AG04450 (cell line): ENCODE data around the gene CRX. TPM values are rescaled to one million over a fixed set of nuclear protein-coding genes. Genes with fewer than 3 reads are reported as not detected.

Experiments
- CTCF ChIA-PET: fragments of 300-600, 350-600 bp; formaldehyde crosslinking; extraction: SDS; loops from one replicate; lab custom pipeline; 2022; ENCODE audit warnings: antibody characterized with exemption, inconsistent platforms; lab: Charles Lee
- POLR2A ChIA-PET: fragments of 350-600 bp; formaldehyde crosslinking; extraction: SDS; loops from one replicate; lab custom pipeline; 2021; ENCODE audit warnings: antibody characterized with exemption, inconsistent platforms; lab: Yijun Ruan, JAX
- DNase-seq: peaks from one replicate; pipeline ENCODE4 v3.0.0-alpha.2; 2011; ENCODE audit warnings: low read depth, low spot score
- H3K27ac ChIP-seq: one replicate; pipeline ENCODE4 v1.5.1; 2012; ENCODE audit warnings: low read depth, low read length, control low read depth
- H3K27me3 ChIP-seq: one replicate; pipeline ENCODE4 v1.6.0; 2012; ENCODE audit warnings: low read length; ENCODE audit not compliant: control insufficient read depth, insufficient read depth
- H3K4me3 ChIP-seq: 2 replicates; pipeline ENCODE4 v1.5.1; 2011; ENCODE audit warnings: mild to moderate bottlenecking, low read depth, low read length, control low read depth
- H3K9me3 ChIP-seq: 2 replicates; pipeline ENCODE4 v1.5.1; 2012; ENCODE audit warnings: low read length; ENCODE audit not compliant: control insufficient read depth, insufficient read depth
- polyA plus RNA-seq: library from polyadenylated mRNA; depleted of rRNA; stranded (reverse); fragments of >200 nt; gene quantifications from 2 replicates; pipeline ENCODE4 v1.2.3, GENCODE V29; 2011
- TF ChIP-seq, protein P1 (sequence below): IDR thresholded peaks from 2 replicates; pipeline ENCODE4 v1.5.1; 2011; ENCODE audit warnings: low read depth, low read length, control low read depth, inconsistent platforms

CRX gene
- polyA plus RNA-seq, 1 experiment = not detected

DNA sequence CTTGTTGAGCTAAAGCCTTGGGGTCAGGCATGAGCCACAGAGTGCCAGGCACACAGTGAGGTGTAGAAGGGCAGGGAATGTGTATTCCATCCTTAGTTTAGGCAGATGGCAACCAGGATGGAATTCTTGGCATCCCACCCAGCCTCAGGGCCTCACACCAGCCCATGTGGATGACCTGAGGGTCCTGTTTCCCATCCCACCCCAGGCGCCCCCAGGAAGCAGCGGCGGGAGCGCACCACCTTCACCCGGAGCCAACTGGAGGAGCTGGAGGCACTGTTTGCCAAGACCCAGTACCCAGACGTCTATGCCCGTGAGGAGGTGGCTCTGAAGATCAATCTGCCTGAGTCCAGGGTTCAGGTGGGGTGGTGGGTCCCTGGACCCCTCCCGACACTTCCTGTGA, 14.3 kb downstream of the CRX start:
- Histone ChIP-seq H3K9me3 (peaks cover 6% of the 10 kb centered on the region; the same call in 1 of the 2 replicates), H3K27ac (no peak overlapping the region), H3K4me3 (no peak overlapping the region), H3K27me3 (peaks cover 6% of the 10 kb centered on the region)
- ChIA-PET POLR2A (no interaction called here), CTCF (no interaction called here)
- DNase-seq = no peak
- TF ChIP-seq, protein P1, sequence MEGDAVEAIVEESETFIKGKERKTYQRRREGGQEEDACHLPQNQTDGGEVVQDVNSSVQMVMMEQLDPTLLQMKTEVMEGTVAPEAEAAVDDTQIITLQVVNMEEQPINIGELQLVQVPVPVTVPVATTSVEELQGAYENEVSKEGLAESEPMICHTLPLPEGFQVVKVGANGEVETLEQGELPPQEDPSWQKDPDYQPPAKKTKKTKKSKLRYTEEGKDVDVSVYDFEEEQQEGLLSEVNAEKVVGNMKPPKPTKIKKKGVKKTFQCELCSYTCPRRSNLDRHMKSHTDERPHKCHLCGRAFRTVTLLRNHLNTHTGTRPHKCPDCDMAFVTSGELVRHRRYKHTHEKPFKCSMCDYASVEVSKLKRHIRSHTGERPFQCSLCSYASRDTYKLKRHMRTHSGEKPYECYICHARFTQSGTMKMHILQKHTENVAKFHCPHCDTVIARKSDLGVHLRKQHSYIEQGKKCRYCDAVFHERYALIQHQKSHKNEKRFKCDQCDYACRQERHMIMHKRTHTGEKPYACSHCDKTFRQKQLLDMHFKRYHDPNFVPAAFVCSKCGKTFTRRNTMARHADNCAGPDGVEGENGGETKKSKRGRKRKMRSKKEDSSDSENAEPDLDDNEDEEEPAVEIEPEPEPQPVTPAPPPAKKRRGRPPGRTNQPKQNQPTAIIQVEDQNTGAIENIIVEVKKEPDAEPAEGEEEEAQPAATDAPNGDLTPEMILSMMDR = no peak

DNA sequence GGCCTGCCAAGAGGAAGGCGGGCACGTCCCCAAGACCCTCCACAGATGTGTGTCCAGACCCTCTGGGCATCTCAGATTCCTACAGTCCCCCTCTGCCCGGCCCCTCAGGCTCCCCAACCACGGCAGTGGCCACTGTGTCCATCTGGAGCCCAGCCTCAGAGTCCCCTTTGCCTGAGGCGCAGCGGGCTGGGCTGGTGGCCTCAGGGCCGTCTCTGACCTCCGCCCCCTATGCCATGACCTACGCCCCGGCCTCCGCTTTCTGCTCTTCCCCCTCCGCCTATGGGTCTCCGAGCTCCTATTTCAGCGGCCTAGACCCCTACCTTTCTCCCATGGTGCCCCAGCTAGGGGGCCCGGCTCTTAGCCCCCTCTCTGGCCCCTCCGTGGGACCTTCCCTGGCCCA, 17.7 kb downstream of the CRX start:
- POLR2A ChIA-PET = no interaction called here
- H3K9me3 ChIP-seq = peaks cover 6% of the 10 kb centered on the region; the same call in 1 of the 2 replicates
- DNase-seq = no peak
- TF ChIP-seq, protein P1 = no peak
- CTCF ChIA-PET = interaction anchor here (1.9 kb wide), 1 partner anchor 24 kb away, joined by 5 read pairs; no protein-coding TSS in a partner anchor
- no peak overlapping the region for H3K27ac ChIP-seq
- H3K4me3 ChIP-seq = no peak overlapping the region
- H3K27me3 ChIP-seq = peaks cover 13% of the 10 kb centered on the region

DNA sequence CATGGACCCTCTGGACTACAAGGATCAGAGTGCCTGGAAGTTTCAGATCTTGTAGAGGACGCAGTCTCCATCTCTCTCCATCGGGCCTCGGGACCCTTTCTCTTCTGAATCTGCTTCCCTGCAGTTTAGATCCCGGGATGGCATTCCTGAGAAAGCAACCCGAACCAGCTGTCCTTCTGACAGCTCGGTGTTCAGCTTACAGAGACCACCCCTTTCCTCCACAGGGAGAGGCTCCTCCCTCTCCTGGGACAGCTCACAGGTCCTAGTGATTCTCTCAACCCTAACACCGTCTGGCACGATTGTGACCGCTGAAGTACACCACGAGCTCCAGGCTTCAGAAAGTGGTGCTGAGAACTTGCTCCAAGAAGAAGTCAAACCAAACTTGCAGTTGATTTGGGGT, 18.2 kb downstream of the CRX start:
- peaks cover 6% of the 10 kb centered on the region; the same call in 1 of the 2 replicates for H3K9me3 ChIP-seq
- H3K4me3 ChIP-seq = no peak overlapping the region
- TF ChIP-seq, protein P1 = no peak
- H3K27ac ChIP-seq = no peak overlapping the region
- peaks cover 13% of the 10 kb centered on the region for H3K27me3 ChIP-seq
- no peak for DNase-seq
- POLR2A ChIA-PET = no interaction called here
- CTCF ChIA-PET = interaction anchor here (1.9 kb wide), 1 partner anchor 24 kb away, joined by 5 read pairs; no protein-coding TSS in a partner anchor

DNA sequence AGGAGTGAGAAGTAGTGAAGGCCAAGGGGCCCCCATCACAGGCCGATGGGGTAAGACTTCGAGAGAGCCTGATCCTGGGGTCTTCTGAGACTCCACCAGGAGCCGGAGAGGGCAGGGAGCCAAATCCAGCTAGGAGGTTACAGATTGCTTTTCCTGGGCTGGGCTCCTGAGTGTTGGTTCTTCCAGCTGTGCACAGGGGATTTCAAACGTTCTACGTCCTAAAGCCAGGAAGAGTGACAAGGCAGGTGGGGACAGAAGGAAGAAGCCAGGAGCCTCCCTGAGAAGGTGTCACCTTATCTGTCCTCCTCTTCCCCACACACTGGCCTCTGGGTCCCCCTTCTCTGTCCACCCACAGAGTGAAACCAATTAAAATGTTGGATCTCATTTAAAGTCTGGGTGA, 21.2 kb downstream of the CRX start:
- no peak for DNase-seq
- Histone ChIP-seq H3K9me3 (peaks cover 6% of the 10 kb centered on the region; the same call in 1 of the 2 replicates), H3K27me3 (peaks cover 13% of the 10 kb centered on the region), H3K4me3 (no peak overlapping the region), H3K27ac (no peak overlapping the region)
- CTCF ChIA-PET = no interaction called here
- TF ChIP-seq, protein P1 = no peak
- POLR2A ChIA-PET = no interaction called here

DNA sequence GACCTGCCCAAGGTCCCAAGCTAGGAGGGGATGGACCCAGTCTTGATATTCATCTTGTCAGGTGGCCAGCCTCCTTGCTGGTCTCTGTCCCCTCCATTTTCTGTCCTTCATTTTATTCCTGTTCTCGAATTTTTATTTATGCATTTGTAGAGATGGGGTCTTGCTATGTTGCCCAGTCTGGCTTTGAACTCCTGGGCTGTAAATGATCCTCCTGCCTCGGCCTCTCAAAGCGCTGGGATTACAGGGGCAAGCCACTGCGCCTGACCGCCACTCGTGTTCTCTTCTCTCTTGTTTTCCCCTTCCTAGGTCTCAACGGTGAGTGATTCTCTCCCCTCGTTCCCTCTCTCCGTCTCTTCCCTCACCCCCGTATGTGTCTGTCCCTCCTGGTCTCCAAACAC, 26.7 kb downstream of the CRX start:
- TF ChIP-seq, protein P1 = no peak

More for the DNA sequence above, 26.7 kb downstream of the CRX start:
- Histone ChIP-seq H3K9me3 (no peaks in the 10 kb centered on the region), H3K27me3 (peaks cover 25% of the 10 kb centered on the region), H3K27ac (no peak overlapping the region), H3K4me3 (no peak overlapping the region)
- ChIA-PET POLR2A (no interaction called here), CTCF (no interaction called here)
- no peak for DNase-seq
